ENCODE measurements around the gene FGD4. TPM values are rescaled to one million over a fixed set of nuclear protein-coding genes. Genes with fewer than 3 reads are reported as not detected.
A peak's percentile ranks its signal among the peaks of the same experiment; 100 is the strongest.

FGD4 gene
- total RNA-seq, 1 experiment from 2014 or later: 39.7 TPM

DNA sequence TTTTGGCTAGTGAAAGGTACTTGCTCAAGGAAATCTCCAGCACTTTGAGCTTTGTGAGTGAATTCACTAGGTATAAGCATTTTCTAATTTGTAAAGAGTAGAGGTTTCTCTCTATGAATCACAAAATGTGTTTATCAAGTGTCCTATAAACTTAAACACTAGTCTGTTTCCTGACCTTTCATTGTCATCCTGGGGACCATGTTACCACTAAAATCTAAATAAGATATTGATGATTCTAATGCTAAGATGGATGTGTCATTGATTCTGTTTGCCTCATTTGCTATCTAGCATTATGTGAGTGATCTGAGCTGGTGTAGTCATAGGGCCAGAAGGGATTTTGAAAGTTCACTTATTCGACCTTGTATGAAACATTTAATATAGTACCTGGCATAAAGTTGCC is 199.3 kb downstream of the FGD4 start:
- H3K9me3 Mint-ChIP-seq: peaks cover 6% of the 10 kb centered on the region
- TF ChIP-seq ZNF219 (CRISPR knock-in tag; IDR thresholded peaks at IDR 0.05; ENCODE audit: borderline replicate concordance): no peak
- TF ChIP-seq, protein P1, sequence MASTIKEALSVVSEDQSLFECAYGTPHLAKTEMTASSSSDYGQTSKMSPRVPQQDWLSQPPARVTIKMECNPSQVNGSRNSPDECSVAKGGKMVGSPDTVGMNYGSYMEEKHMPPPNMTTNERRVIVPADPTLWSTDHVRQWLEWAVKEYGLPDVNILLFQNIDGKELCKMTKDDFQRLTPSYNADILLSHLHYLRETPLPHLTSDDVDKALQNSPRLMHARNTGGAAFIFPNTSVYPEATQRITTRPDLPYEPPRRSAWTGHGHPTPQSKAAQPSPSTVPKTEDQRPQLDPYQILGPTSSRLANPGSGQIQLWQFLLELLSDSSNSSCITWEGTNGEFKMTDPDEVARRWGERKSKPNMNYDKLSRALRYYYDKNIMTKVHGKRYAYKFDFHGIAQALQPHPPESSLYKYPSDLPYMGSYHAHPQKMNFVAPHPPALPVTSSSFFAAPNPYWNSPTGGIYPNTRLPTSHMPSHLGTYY (CRISPR knock-in tag; IDR thresholded peaks at IDR 0.05): no peak
- no peak for TF ChIP-seq ZNF396 (CRISPR knock-in tag; IDR thresholded peaks at IDR 0.05; ENCODE audit: borderline replicate concordance)
- no peak for TF ChIP-seq SMAD3 (CRISPR knock-in tag; IDR thresholded peaks at IDR 0.05; ENCODE audit: borderline replicate concordance)
- TF ChIP-seq, protein P2, sequence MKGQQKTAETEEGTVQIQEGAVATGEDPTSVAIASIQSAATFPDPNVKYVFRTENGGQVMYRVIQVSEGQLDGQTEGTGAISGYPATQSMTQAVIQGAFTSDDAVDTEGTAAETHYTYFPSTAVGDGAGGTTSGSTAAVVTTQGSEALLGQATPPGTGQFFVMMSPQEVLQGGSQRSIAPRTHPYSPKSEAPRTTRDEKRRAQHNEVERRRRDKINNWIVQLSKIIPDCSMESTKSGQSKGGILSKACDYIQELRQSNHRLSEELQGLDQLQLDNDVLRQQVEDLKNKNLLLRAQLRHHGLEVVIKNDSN (CRISPR knock-in tag; IDR thresholded peaks at IDR 0.05): no peak
- TF ChIP-seq, protein P3, sequence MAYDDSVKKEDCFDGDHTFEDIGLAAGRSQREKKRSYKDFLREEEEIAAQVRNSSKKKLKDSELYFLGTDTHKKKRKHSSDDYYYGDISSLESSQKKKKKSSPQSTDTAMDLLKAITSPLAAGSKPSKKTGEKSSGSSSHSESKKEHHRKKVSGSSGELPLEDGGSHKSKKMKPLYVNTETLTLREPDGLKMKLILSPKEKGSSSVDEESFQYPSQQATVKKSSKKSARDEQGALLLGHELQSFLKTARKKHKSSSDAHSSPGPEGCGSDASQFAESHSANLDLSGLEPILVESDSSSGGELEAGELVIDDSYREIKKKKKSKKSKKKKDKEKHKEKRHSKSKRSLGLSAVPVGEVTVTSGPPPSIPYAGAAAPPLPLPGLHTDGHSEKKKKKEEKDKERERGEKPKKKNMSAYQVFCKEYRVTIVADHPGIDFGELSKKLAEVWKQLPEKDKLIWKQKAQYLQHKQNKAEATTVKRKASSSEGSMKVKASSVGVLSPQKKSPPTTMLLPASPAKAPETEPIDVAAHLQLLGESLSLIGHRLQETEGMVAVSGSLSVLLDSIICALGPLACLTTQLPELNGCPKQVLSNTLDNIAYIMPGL (CRISPR knock-in tag; IDR thresholded peaks at IDR 0.05): no peak
- no peak for TF ChIP-seq PRDM15 (CRISPR knock-in tag; IDR thresholded peaks at IDR 0.05)
- TF ChIP-seq, protein P4, sequence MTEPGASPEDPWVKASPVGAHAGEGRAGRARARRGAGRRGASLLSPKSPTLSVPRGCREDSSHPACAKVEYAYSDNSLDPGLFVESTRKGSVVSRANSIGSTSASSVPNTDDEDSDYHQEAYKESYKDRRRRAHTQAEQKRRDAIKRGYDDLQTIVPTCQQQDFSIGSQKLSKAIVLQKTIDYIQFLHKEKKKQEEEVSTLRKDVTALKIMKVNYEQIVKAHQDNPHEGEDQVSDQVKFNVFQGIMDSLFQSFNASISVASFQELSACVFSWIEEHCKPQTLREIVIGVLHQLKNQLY (CRISPR knock-in tag; IDR thresholded peaks at IDR 0.05): no peak
- TF ChIP-seq, protein P5, sequence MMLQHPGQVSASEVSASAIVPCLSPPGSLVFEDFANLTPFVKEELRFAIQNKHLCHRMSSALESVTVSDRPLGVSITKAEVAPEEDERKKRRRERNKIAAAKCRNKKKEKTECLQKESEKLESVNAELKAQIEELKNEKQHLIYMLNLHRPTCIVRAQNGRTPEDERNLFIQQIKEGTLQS (CRISPR knock-in tag; conservative IDR thresholded peaks at IDR 0.05): no peak
- no peak for TF ChIP-seq RORB (CRISPR knock-in tag; IDR thresholded peaks at IDR 0.05)
- TF ChIP-seq ZNF232 (CRISPR knock-in tag; IDR thresholded peaks at IDR 0.05): no peak
- H3K27ac Mint-ChIP-seq: 0 out of 2 replicates have a peak overlapping the region, but pooled peaks have one; percentile 28
- no peak for ATAC-seq
- CTCF ChIA-PET: no interaction called here
- POLR2A ChIA-PET: no interaction called here
- H3K36me3 Mint-ChIP-seq: peaks cover 52% of the 10 kb centered on the region
- no peaks in the 10 kb centered on the region for H3K27me3 Mint-ChIP-seq (ENCODE audit: low read depth)
- no peak overlapping the region for H3K4me3 Mint-ChIP-seq
- DNase-seq (ENCODE audit: low spot score): no peak
- peaks cover 12% of the 10 kb centered on the region for H3K4me1 Mint-ChIP-seq

GRCh38 chr12:32600681-32601080 is 201.3 kb downstream of the FGD4 start:
- DNase-seq (ENCODE audit: low spot score): no peak
- Mint-ChIP-seq H3K27me3 (ENCODE audit: low read depth) (no peaks in the 10 kb centered on the region), H3K36me3 (peaks cover 39% of the 10 kb centered on the region), H3K4me1 (peaks cover 24% of the 10 kb centered on the region), H3K9me3 (no peaks in the 10 kb centered on the region), H3K27ac (no peak overlapping the region), H3K4me3 (no peak overlapping the region)
- TF ChIP-seq, protein P6, sequence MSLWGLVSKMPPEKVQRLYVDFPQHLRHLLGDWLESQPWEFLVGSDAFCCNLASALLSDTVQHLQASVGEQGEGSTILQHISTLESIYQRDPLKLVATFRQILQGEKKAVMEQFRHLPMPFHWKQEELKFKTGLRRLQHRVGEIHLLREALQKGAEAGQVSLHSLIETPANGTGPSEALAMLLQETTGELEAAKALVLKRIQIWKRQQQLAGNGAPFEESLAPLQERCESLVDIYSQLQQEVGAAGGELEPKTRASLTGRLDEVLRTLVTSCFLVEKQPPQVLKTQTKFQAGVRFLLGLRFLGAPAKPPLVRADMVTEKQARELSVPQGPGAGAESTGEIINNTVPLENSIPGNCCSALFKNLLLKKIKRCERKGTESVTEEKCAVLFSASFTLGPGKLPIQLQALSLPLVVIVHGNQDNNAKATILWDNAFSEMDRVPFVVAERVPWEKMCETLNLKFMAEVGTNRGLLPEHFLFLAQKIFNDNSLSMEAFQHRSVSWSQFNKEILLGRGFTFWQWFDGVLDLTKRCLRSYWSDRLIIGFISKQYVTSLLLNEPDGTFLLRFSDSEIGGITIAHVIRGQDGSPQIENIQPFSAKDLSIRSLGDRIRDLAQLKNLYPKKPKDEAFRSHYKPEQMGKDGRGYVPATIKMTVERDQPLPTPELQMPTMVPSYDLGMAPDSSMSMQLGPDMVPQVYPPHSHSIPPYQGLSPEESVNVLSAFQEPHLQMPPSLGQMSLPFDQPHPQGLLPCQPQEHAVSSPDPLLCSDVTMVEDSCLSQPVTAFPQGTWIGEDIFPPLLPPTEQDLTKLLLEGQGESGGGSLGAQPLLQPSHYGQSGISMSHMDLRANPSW (CRISPR knock-in tag; conservative IDR thresholded peaks at IDR 0.05; ENCODE audit: low read depth): no peak
- TF ChIP-seq RORB (CRISPR knock-in tag; IDR thresholded peaks at IDR 0.05): no peak
- no peak for TF ChIP-seq CREM (CRISPR knock-in tag; IDR thresholded peaks at IDR 0.05)
- POLR2A ChIA-PET: no interaction called here
- CTCF ChIA-PET: no interaction called here
- no peak for ATAC-seq

All from WTC11 (cell line).